Measurements from ENCODE around the gene MSRB3.

DNA sequence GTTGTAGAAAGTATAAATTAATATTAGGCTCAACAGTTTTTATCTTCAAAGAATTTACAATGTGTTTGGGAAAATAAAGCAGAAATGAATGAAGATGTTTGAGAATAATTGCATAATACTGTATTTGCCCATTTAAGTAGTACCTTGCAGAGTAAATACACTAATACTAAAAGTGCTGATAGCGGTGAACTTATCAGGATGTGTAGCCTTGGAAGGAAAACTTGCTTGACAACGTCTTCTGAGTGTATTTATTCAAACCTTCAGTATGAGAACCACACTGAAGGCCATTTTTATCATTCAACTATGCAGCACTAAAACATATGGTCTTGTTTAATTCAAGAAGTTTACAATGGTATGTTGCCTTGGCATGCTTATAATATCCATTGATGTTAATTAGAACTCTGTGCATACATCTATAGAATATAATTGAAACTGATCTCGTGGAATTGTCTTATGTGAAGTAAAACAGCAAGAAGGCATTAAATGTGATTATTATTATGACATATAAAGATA lies 41.3 kb downstream of the MSRB3 start:
- no peak for TF ChIP-seq GABPB1 (CRISPR knock-in tag; IDR thresholded peaks at IDR 0.05)
- TF ChIP-seq CTCF (IDR thresholded peaks at IDR 0.05), result no peak
- TF ChIP-seq CREB1 (CRISPR knock-in tag; IDR thresholded peaks at IDR 0.05), result no peak
- TF ChIP-seq MAX (CRISPR knock-in tag; IDR thresholded peaks at IDR 0.05), result no peak
- TF ChIP-seq, protein P1, sequence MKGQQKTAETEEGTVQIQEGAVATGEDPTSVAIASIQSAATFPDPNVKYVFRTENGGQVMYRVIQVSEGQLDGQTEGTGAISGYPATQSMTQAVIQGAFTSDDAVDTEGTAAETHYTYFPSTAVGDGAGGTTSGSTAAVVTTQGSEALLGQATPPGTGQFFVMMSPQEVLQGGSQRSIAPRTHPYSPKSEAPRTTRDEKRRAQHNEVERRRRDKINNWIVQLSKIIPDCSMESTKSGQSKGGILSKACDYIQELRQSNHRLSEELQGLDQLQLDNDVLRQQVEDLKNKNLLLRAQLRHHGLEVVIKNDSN (CRISPR knock-in tag; IDR thresholded peaks at IDR 0.05), result no peak
- TF ChIP-seq ZNF232 (CRISPR knock-in tag; IDR thresholded peaks at IDR 0.05), result no peak
- no peak for TF ChIP-seq FOXP1 (CRISPR knock-in tag; IDR thresholded peaks at IDR 0.05; ENCODE audit: borderline replicate concordance)
- TF ChIP-seq IRF2 (CRISPR knock-in tag; IDR thresholded peaks at IDR 0.05; ENCODE audit: borderline replicate concordance, low read depth), result no peak
- no peak for TF ChIP-seq TP53 (CRISPR knock-in tag; IDR thresholded peaks at IDR 0.05)
- TF ChIP-seq TCF7 (CRISPR knock-in tag; IDR thresholded peaks at IDR 0.05; ENCODE audit: low read depth), result no peak
- TF ChIP-seq, protein P2, sequence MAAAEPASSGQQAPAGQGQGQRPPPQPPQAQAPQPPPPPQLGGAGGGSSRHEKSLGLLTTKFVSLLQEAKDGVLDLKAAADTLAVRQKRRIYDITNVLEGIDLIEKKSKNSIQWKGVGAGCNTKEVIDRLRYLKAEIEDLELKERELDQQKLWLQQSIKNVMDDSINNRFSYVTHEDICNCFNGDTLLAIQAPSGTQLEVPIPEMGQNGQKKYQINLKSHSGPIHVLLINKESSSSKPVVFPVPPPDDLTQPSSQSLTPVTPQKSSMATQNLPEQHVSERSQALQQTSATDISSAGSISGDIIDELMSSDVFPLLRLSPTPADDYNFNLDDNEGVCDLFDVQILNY (CRISPR knock-in tag; IDR thresholded peaks at IDR 0.05), result no peak
- no peak for TF ChIP-seq JUN (CRISPR knock-in tag; IDR thresholded peaks at IDR 0.05)
- TF ChIP-seq HMGXB4 (CRISPR knock-in tag; IDR thresholded peaks at IDR 0.05), result no peak
- TF ChIP-seq ZBTB21 (CRISPR knock-in tag; IDR thresholded peaks at IDR 0.05; ENCODE audit: borderline replicate concordance), result no peak
